PC-9 (cell line): ENCODE data around the gene ATXN3L. TPM values are rescaled to one million over a fixed set of nuclear protein-coding genes. Genes with fewer than 3 reads are reported as not detected.
A peak's percentile ranks its signal among the peaks of the same experiment; 100 is the strongest.

Source experiments
- BruUV-seq: library from RNA; stranded (reverse); fragments of 400-500 nt; replicated peaks from 2 replicates; lab custom pipeline; 2021; lab: Mats Ljungman, UMichigan
- CTCF ChIA-PET: fragments of 300-600 bp; sonication (Branson Sonifier 250); formaldehyde crosslinking; loops from one replicate; lab custom pipeline; 2022; ENCODE audit warnings: antibody characterized with exemption; lab: Charles Lee
- POLR2A ChIA-PET: fragments of 300-600 bp; sonication (Branson Sonifier 250); formaldehyde crosslinking; loops from one replicate; lab custom pipeline; 2022; ENCODE audit warnings: antibody characterized with exemption; ENCODE audit not compliant: unreplicated experiment; lab: Charles Lee
- DNase-seq, 2 experiments: peaks; one replicate each; pipeline versions ENCODE4 v3.0.0 to v3.0.0-alpha.2; 2015 to 2022; ENCODE audit warnings: mixed read lengths in 1 of 2
- H2AFZ ChIP-seq: fragments of 200-600 bp; sonication (generic); 2 replicates; pipeline ENCODE4 v1.8.1; 2017; ENCODE audit warnings: antibody characterized with exemption
- H3F3A ChIP-seq: fragments of 200-600 bp; sonication (generic); 2 replicates; pipeline ENCODE4 v1.8.1; 2017; ENCODE audit warnings: antibody characterized with exemption, mild to moderate bottlenecking, low read depth; ENCODE audit not compliant: insufficient read depth
- H3K27ac ChIP-seq: fragments of 200-600 bp; sonication (generic); 2 replicates; pipeline ENCODE4 v1.6.1; 2016; ENCODE audit warnings: mixed run types
- H3K27me3 ChIP-seq: fragments of 200-600 bp; sonication (generic); 2 replicates; pipeline ENCODE4 v1.6.1; 2016; ENCODE audit warnings: low read depth, mixed run types; ENCODE audit not compliant: insufficient read depth
- H3K36me3 ChIP-seq: fragments of 200-600 bp; sonication (generic); 2 replicates; pipeline ENCODE4 v1.6.1; 2016; ENCODE audit warnings: low read depth, mixed run types
- H3K4me1 ChIP-seq: fragments of 200-600 bp; sonication (generic); replicated peaks from 2 replicates; pipeline ENCODE4 v1.6.1; 2016; ENCODE audit warnings: mixed run types; ENCODE audit not compliant: insufficient read depth
- H3K4me2 ChIP-seq: fragments of 200-600 bp; sonication (generic); 2 replicates; pipeline ENCODE4 v1.6.1; 2017; ENCODE audit warnings: mixed run types
- H3K4me3 ChIP-seq: fragments of 200-600 bp; sonication (generic); 2 replicates; pipeline ENCODE4 v1.6.1; 2016; ENCODE audit warnings: mixed run types
- H3K79me2 ChIP-seq: fragments of 200-600 bp; sonication (generic); 2 replicates; pipeline ENCODE4 v1.6.1; 2017; ENCODE audit warnings: low read depth, mixed run types
- H3K9me2 ChIP-seq: fragments of 200-600 bp; sonication (generic); 2 replicates; pipeline ENCODE4 v1.8.1; 2017; ENCODE audit warnings: mild to moderate bottlenecking; ENCODE audit not compliant: insufficient read depth
- H3K9me3 ChIP-seq: fragments of 200-600 bp; sonication (generic); 2 replicates; pipeline ENCODE4 v1.8.1; 2016; ENCODE audit warnings: low read depth; ENCODE audit not compliant: insufficient read depth
- H4K20me1 ChIP-seq: fragments of 200-600 bp; sonication (generic); 2 replicates; pipeline ENCODE4 v1.8.1; 2017; ENCODE audit not compliant: insufficient read depth
- CTCF ChIP-seq: fragments of 200-600 bp; sonication (generic); conservative IDR thresholded peaks from 2 replicates; pipeline ENCODE4 v1.6.1; 2017; ENCODE audit warnings: mixed run types, antibody characterized with exemption, mild to moderate bottlenecking, moderate library complexity
- EZH2 ChIP-seq: fragments of 200-600 bp; sonication (generic); IDR thresholded peaks from 2 replicates; pipeline ENCODE4 v1.8.0; 2017; ENCODE audit warnings: antibody characterized with exemption, low read depth
- intact Hi-C: fragments of 100-400 bp; cut with micrococcal nuclease; formaldehyde crosslinking; loops from one replicate; pipeline ENCODE4 v1.10.0; 2022; ENCODE audit not compliant: unreplicated experiment
- total RNA-seq: library from RNA; stranded (reverse); gene quantifications from 2 replicates; pipeline ENCODE4 v1.2.3, GENCODE V29; 2021

The ATXN3L gene
- total RNA-seq, 1 experiment from 2014 or later = not detected

GRCh38 chrX:13270360-13270759 is 49.5 kb downstream of the ATXN3L start:
- ChIA-PET POLR2A (interaction anchor here (0.7 kb wide), 1 partner anchor 15 kb away, joined by 8 read pairs; no protein-coding TSS in a partner anchor), CTCF (no interaction called here)
- peaks cover 7% of the 10 kb centered on the region; the same call in 1 of the 2 replicates for H3F3A ChIP-seq
- no peaks in the 10 kb centered on the region for H3K9me2 ChIP-seq
- BruUV-seq = no TSS peak
- H3K9me3 ChIP-seq = no peaks in the 10 kb centered on the region
- no peak overlapping the region for H3K4me3 ChIP-seq
- H2AFZ ChIP-seq = no peak overlapping the region
- peak in 1 of 2 experiments; percentile 71 for DNase-seq
- peaks cover 13% of the 10 kb centered on the region for H3K4me1 ChIP-seq
- H4K20me1 ChIP-seq = no peaks in the 10 kb centered on the region
- no peaks in the 10 kb centered on the region for H3K27me3 ChIP-seq
- intact Hi-C loops = no loop called here
- H3K4me2 ChIP-seq = peak overlapping the region; percentile 13; the same call in 1 of the 2 replicates
- H3K79me2 ChIP-seq = no peaks in the 10 kb centered on the region
- no peaks in the 10 kb centered on the region for H3K36me3 ChIP-seq
- H3K27ac ChIP-seq = peak overlapping the region; percentile 77
- no peak for TF ChIP-seq EZH2
- TF ChIP-seq CTCF = no peak

GRCh38 chrX:13268874-13269273 is 51.0 kb downstream of the ATXN3L start:
- Histone ChIP-seq H3K79me2 (no peaks in the 10 kb centered on the region), H3K4me3 (no peak overlapping the region), H3K27me3 (no peaks in the 10 kb centered on the region), H3K9me2 (no peaks in the 10 kb centered on the region), H4K20me1 (no peaks in the 10 kb centered on the region), H3K36me3 (no peaks in the 10 kb centered on the region), H3K4me1 (peaks cover 13% of the 10 kb centered on the region), H3K9me3 (no peaks in the 10 kb centered on the region), H2AFZ (no peak overlapping the region), H3K4me2 (no peak overlapping the region), H3F3A (peaks cover 7% of the 10 kb centered on the region; the same call in 1 of the 2 replicates), H3K27ac (no peak overlapping the region)
- ChIA-PET CTCF (no interaction called here), POLR2A (no interaction called here)
- intact Hi-C loops = no loop called here
- no TSS peak for BruUV-seq
- DNase-seq = no peak
- TF ChIP-seq CTCF = no peak
- TF ChIP-seq EZH2 = no peak

Other genes starting within 250 kb of the ATXN3L start
- not detected in 2 replicates for gene EGFL6, start 249.5 kb upstream of the ATXN3L start, total RNA-seq